ENCODE measurements around the gene MAGOHB. TPM values are rescaled to one million over a fixed set of nuclear protein-coding genes. Genes with fewer than 3 reads are reported as not detected.

The MAGOHB gene
- total RNA-seq, 1 experiment from 2014 or later = 47.0 TPM

DNA sequence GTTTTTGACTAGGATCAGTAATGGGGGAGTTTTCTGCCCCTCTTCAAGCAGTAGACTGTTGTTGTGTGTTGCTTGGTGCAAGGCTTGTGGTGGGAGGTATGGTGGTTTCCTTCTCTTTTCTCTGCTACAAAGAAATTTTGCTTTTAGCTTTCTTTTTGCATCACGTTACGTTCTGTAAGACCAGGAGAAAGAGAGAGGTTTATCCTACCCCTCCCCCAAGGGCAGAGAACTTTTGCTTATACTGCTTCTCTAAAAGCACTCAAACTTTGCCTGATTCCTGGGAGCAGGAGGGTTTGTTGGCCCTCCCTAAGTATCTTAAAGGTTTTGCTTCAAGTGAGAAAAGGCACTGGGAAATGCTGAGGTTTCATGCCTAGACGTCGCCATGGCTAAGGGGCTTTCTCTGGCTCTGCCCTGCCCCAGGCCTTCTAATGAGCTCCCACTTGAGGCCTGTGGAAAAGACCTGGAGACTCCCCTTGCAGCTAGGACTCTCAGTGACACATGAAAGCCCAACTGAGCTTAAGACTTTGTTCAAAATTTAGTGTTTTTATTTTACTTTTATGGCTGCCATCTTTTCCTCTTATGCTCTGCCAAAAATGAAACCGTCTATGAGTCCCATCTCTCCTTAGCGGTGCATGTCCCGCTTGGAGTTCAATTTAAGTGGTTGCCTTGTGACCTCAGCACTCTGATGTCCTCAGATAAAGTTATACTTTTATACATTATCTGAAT is 58.5 kb downstream of the MAGOHB start:
- DNase-seq (ENCODE audit: low read depth) = no peak

DNA sequence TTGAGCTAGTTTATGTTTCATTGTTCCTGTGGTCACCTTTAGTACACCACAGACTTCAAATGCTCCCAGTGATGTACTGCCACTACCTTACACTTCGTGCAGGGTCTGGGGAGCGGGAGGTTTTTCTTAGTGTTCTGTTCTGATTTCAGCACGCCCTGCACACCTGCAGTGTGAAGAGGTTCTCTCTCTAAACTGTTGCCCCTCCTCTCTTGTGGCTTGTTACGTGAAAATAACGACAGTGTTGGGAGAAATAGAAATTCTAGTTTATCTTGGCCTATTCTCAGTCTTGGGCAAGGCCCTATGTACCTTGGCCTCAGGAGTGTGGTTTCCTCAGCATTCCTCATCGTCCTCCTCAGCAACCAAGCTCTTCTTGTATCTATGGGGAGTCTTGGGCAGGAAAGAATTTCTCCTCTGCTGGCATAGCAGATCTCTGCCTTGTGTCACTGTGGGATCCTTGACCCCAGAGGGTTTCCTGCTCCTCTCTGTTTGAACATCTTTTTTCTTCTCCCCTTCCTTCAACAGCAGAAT is 59.1 kb downstream of the MAGOHB start:
- no peak for DNase-seq (ENCODE audit: low read depth)

Other genes starting within 250 kb of the MAGOHB start
- gene KLRK1, start 223.6 kb downstream of the MAGOHB start, total RNA-seq (2014; rRNA removed) = 0.26 and 0.40 TPM in 2 replicates
- gene KLRC4, start 203.9 kb downstream of the MAGOHB start, total RNA-seq (2014; rRNA removed) = not detected in 2 replicates
- gene KLRC3, start 193.0 kb downstream of the MAGOHB start, total RNA-seq (2014; rRNA removed) = 0.63 TPM in 1 of 2 replicates, not detected in the other
- gene KLRC2, start 177.6 kb downstream of the MAGOHB start, total RNA-seq (2014; rRNA removed) = 0.96 and 2.0 TPM in 2 replicates
- gene KLRC1, start 160.2 kb downstream of the MAGOHB start, total RNA-seq (2014; rRNA removed) = not detected in 2 replicates
- gene EIF2S3B, start 107.7 kb downstream of the MAGOHB start, total RNA-seq (2014; rRNA removed) = 0.32 and 0.34 TPM in 2 replicates
- gene STYK1, start 60.4 kb upstream of the MAGOHB start, total RNA-seq (2014; rRNA removed) = 1.7 and 2.1 TPM in 2 replicates
- 137 and 159 TPM in 2 replicates for gene YBX3, start 109.7 kb upstream of the MAGOHB start, total RNA-seq (2014; rRNA removed)
- 0.32 TPM in 1 of 2 replicates, not detected in the other for gene TAS2R7, start 189.0 kb upstream of the MAGOHB start, total RNA-seq (2014; rRNA removed)
- gene TAS2R8, start 193.7 kb upstream of the MAGOHB start, total RNA-seq (2014; rRNA removed) = not detected in 2 replicates
- 0.34 TPM in 1 of 2 replicates, not detected in the other for gene TAS2R9, start 196.6 kb upstream of the MAGOHB start, total RNA-seq (2014; rRNA removed)
- 0.19 and 0.40 TPM in 2 replicates for gene TAS2R10, start 212.7 kb upstream of the MAGOHB start, total RNA-seq (2014; rRNA removed)
- gene PRR4, start 235.9 kb upstream of the MAGOHB start, total RNA-seq (2014; rRNA removed) = 0.34 and 1.9 TPM in 2 replicates